Activated B cell treated with CpG ODN at 0.5 μM for 24 hours (primary cell): ENCODE results near the gene MRPL20. TPM values are rescaled to one million over a fixed set of nuclear protein-coding genes. Genes with fewer than 3 reads are reported as not detected.

ENCODE experiments used
- ATAC-seq: fragments of 200-7000 bp; cut with Tn5 transposase; one replicate; pipeline ENCODE4 v1.10.0; 2021; ENCODE audit warnings: low read depth, mild to moderate bottlenecking, moderate library complexity
- CTCF ChIA-PET: fragments of 350-600 bp; sonication (Branson Sonifier 250); formaldehyde crosslinking; loops from one replicate; lab custom pipeline; 2021; ENCODE audit warnings: antibody characterized with exemption; lab: Charles Lee
- POLR2A ChIA-PET: fragments of 350-600 bp; sonication (Branson Sonifier 250); formaldehyde crosslinking; loops from one replicate; lab custom pipeline; 2021; ENCODE audit warnings: antibody characterized with exemption; lab: Charles Lee
- DNase-seq: peaks from one replicate; pipeline ENCODE4 v3.0.0; 2022
- H3K27ac Mint-ChIP-seq: one replicate; pipeline ENCODE4 v1.8.0; 2020; ENCODE audit warnings: mixed read lengths
- H3K27me3 Mint-ChIP-seq: one replicate; pipeline ENCODE4 v1.8.0; 2021; ENCODE audit warnings: mixed read lengths
- H3K36me3 Mint-ChIP-seq: one replicate; pipeline ENCODE4 v1.8.0; 2021; ENCODE audit warnings: low read depth, mixed read lengths
- H3K4me1 Mint-ChIP-seq: one replicate; pipeline ENCODE4 v1.8.0; 2021; ENCODE audit warnings: mixed read lengths
- H3K4me3 Mint-ChIP-seq: one replicate; pipeline ENCODE4 v1.8.0; 2020; ENCODE audit warnings: mild to moderate bottlenecking, mixed read lengths
- H3K9me3 Mint-ChIP-seq: one replicate; pipeline ENCODE4 v1.8.0; 2020; ENCODE audit warnings: mixed read lengths
- intact Hi-C: fragments of 100-400 bp; cut with micrococcal nuclease; formaldehyde crosslinking; loops from one replicate; pipeline ENCODE4 v1.15.1; 2024
- total RNA-seq: library from RNA; stranded (reverse); gene quantifications from 2 replicates; pipeline ENCODE4 v1.2.3, GENCODE V29; 2022
- TF ChIP-seq, protein P1 (sequence below): fragments of 200-600 bp; IDR thresholded peaks from one replicate; pipeline ENCODE4 v1.8.0; 2022; ENCODE audit warnings: antibody characterized with exemption, mild to moderate bottlenecking

Gene MRPL20
- total RNA-seq, 1 donor from 2014 or later: 136 TPM

DNA sequence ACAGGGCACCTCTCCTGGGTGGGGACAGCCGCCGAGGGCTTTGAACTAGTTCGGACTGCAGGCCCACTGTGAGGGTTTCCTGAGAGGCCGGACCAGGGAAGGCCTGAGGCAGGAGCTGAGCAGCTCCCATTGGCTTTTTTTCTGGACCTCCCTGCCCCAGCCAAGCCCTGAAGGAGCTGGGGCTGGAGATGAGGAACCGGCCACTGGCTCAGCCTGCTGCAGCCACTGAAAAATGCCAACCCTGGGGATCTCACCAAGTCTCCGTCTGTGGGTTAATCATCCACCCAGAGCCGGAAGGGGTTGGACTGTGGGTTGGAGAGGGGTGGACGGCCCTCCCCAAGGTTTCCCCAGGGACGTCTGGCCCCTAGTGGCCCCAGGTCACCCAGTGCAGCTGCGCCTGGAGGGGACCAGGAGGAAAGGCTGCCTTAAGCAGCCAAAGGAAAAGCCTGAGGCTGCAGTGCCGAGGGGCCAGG, 30.8 kb upstream of the MRPL20 start:
- DNase-seq: no peak

DNA sequence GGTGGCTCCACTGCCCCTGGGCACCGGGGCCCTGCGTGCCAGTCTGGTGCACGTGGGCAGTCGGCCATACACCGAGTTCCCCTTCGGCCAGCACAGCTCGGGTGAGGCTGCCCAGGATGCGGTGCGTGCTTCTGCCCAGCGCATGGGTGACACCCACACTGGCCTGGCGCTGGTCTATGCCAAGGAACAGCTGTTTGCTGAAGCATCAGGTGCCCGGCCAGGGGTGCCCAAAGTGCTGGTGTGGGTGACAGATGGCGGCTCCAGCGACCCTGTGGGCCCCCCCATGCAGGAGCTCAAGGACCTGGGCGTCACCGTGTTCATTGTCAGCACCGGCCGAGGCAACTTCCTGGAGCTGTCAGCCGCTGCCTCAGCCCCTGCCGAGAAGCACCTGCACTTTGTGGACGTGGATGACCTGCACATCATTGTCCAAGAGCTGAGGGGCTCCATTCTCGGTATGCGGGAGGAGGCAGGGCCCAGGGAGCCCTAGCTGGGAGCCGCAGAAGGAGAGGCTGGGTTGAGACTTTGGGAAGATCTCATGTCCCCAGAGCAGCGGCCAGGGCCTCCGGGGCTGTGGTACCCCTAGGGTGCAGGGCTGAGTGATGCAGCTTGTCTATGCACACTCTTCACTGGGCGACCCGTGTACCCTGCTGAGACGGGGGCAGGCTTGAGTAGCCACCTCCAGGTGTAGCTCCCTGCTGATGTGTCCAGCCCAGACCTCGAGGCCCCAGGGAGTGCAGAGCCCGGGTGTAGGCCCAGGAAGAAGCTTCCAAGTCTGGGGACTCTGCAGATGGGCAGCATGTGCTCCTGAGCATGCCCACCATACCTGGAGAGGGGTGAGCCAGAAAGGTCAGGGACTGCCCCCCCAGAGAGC, 30.2 kb upstream of the MRPL20 start:
- H3K4me3 Mint-ChIP-seq: no peak overlapping the region

More for the DNA sequence above, 30.8 kb upstream of the MRPL20 start:
- Mint-ChIP-seq H3K9me3 (no peaks in the 10 kb centered on the region), H3K4me3 (no peak overlapping the region), H3K27me3 (peaks cover 14% of the 10 kb centered on the region), H3K36me3 (no peaks in the 10 kb centered on the region), H3K27ac (no peak overlapping the region), H3K4me1 (peaks cover 22% of the 10 kb centered on the region)
- intact Hi-C loops: no loop called here
- POLR2A ChIA-PET: interaction anchor here (1.2 kb wide), 1 partner anchor 9 kb away, joined by 6 read pairs; no protein-coding TSS in a partner anchor
- no peak for ATAC-seq
- TF ChIP-seq, protein P1, sequence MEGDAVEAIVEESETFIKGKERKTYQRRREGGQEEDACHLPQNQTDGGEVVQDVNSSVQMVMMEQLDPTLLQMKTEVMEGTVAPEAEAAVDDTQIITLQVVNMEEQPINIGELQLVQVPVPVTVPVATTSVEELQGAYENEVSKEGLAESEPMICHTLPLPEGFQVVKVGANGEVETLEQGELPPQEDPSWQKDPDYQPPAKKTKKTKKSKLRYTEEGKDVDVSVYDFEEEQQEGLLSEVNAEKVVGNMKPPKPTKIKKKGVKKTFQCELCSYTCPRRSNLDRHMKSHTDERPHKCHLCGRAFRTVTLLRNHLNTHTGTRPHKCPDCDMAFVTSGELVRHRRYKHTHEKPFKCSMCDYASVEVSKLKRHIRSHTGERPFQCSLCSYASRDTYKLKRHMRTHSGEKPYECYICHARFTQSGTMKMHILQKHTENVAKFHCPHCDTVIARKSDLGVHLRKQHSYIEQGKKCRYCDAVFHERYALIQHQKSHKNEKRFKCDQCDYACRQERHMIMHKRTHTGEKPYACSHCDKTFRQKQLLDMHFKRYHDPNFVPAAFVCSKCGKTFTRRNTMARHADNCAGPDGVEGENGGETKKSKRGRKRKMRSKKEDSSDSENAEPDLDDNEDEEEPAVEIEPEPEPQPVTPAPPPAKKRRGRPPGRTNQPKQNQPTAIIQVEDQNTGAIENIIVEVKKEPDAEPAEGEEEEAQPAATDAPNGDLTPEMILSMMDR: no peak
- CTCF ChIA-PET: no interaction called here

GRCh38 chr1:1436630-1437032, 29.5 kb upstream of the MRPL20 start:
- DNase-seq (no peak), ATAC-seq (no peak)
- intact Hi-C loops: no loop called here
- TF ChIP-seq, protein P1: no peak
- peak overlapping the region; percentile 24 for H3K4me3 Mint-ChIP-seq
- H3K27me3 Mint-ChIP-seq: peaks cover 17% of the 10 kb centered on the region
- H3K9me3 Mint-ChIP-seq: no peaks in the 10 kb centered on the region
- ChIA-PET CTCF (no interaction called here), POLR2A (no interaction called here)
- peaks cover 21% of the 10 kb centered on the region for H3K4me1 Mint-ChIP-seq
- no peaks in the 10 kb centered on the region for H3K36me3 Mint-ChIP-seq
- H3K27ac Mint-ChIP-seq: no peak overlapping the region

More for the DNA sequence above, 30.2 kb upstream of the MRPL20 start:
- Mint-ChIP-seq H3K4me1 (peaks cover 22% of the 10 kb centered on the region), H3K27me3 (peaks cover 17% of the 10 kb centered on the region), H3K27ac (no peak overlapping the region), H3K9me3 (no peaks in the 10 kb centered on the region), H3K36me3 (no peaks in the 10 kb centered on the region)
- ATAC-seq (no peak), DNase-seq (no peak)
- ChIA-PET POLR2A (no interaction called here), CTCF (no interaction called here)
- TF ChIP-seq, protein P1: no peak
- intact Hi-C loops: no loop called here

- no peak overlapping the region for H3K27ac Mint-ChIP-seq
Observed at GRCh38 chr1:1435911-1436629, 29.0 kb upstream of the MRPL20 start.

More at GRCh38 chr1:1435911-1436629, 29.0 kb upstream of the MRPL20 start:
- intact Hi-C loops: loop anchor here (2.0 kb wide), 1 partner anchor 29 kb away; the partner anchor contains the start of gene MRPL20
- POLR2A ChIA-PET: no interaction called here
- DNase-seq: no peak
- TF ChIP-seq, protein P1: no peak
- ATAC-seq: no peak
- H3K36me3 Mint-ChIP-seq: no peaks in the 10 kb centered on the region
- no peaks in the 10 kb centered on the region for H3K9me3 Mint-ChIP-seq
- CTCF ChIA-PET: no interaction called here
- peak overlapping the region; percentile 24 for H3K4me3 Mint-ChIP-seq
- peaks cover 17% of the 10 kb centered on the region for H3K27me3 Mint-ChIP-seq
- H3K4me1 Mint-ChIP-seq: peaks cover 21% of the 10 kb centered on the region
